Measurements from ENCODE around the gene CENPI.
"Not testable (repeated sequence)": the region's sequence is repeated elsewhere in the genome, so short reads cannot be mapped to it uniquely, and the experiment has no call there.

Gene CENPI, protein sequence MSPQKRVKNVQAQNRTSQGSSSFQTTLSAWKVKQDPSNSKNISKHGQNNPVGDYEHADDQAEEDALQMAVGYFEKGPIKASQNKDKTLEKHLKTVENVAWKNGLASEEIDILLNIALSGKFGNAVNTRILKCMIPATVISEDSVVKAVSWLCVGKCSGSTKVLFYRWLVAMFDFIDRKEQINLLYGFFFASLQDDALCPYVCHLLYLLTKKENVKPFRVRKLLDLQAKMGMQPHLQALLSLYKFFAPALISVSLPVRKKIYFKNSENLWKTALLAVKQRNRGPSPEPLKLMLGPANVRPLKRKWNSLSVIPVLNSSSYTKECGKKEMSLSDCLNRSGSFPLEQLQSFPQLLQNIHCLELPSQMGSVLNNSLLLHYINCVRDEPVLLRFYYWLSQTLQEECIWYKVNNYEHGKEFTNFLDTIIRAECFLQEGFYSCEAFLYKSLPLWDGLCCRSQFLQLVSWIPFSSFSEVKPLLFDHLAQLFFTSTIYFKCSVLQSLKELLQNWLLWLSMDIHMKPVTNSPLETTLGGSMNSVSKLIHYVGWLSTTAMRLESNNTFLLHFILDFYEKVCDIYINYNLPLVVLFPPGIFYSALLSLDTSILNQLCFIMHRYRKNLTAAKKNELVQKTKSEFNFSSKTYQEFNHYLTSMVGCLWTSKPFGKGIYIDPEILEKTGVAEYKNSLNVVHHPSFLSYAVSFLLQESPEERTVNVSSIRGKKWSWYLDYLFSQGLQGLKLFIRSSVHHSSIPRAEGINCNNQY

DNA sequence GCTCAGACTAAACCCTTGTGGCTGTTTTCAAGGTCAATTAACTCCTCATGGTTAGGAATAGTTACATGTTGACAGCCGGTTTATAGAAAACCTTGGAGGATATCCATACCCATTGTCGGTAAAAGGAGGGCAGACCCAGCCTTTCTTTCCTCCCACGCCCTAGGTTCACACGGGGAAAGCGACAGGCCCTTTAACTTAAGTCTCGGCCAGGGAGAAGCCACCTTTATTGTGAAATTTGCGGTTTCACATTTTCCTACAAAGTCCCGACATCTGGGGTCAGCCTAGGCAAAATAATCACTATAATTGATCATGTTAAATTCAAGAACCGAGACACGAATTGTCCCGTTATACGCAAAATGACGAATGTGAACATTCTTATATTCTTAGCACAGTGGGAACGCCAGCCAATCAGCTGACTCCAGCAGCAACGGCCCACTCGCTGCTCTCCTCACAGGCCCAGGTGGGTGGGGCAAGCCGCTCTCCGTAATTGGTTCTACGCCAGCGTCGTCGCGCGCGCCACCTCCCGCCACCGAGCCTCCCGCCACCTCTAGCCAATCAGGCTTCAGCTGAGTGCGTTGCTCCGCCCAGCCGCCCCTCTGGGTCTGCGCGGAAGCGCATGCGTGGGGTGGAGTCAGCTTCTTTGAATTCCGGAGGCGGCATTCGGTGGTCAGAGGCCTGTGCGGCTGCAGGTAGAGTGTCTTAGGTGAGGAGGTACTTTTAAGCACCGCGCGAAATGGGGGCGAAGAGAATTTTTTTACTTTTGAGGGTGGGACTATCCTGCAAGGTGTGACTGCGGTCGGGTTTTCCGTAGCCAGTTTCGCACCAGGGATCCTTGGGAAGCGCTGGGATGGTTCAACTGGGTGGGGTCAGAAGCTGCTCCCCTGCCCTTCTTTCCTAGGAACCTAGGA, at the start of gene CENPI:
Gene CENPI (plus strand): TSS at position 659 of the 908 bp plus-strand sequence. CDS start 2,867 bp downstream, outside the sequence.
- peak; percentile 89 for DNase-seq

DNA sequence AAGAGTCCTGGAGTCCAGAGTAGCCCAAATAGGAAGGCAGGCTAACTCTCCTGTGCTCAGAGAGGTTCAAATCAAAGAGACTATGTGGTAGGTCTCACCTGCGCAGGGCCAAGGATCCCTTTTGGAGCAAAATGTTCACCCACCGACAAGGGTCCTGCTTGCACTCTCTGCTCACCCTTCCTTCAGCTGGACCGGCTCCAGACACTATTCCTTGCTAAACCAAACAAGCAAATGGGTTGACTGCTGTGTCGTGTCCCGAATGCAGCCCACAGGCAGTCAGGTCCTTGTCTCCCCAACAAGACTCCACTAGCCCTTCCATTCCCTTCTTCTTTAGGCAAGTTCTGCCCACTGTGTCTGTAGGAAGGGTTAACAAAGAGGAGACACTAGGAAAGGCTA, 46.9 kb upstream of the CENPI start:
- no peak for DNase-seq

DNA sequence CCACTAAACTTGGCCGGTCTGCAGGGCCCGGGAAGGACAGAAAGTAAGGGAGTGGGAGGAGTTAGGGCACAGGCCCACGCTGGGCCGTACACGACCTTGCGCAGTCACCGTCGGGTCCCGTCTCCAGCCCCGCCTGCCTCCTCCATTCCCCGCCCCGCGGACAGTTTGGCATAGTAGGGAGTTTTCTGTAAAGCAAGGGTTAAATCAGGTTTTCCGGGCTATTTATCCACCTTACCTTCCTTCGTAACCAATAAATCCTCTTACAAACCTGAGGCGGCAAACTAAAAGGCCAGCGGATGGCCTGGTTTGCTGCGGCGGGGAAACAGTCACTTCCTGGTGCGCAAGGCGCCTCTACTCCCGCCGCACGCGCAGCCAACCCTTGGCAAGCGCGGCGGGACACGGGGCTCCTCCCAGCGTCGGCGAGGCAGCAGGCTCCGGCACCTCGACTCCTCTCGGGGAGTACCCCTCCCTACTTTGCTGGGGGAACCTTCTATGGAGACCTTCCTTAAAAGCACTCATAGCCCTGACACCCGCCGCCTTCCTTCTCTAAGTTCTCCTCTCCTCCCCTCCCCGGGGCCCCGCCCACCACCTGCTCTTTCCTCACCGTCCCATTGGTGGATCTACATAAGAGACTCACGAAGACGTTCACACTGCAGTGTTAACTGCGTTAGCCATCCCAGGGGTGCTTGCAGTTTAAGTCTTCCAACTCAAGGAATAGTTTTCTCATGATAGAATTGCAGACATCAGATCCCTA, 46.3 kb upstream of the CENPI start, which contains the start of gene TRMT2B:
Gene TRMT2B (minus strand): TSS at position 563 of the 754 bp plus-strand sequence. CDS start 9,822 bp downstream, outside the sequence.
- DNase-seq: peak; percentile 81

DNA sequence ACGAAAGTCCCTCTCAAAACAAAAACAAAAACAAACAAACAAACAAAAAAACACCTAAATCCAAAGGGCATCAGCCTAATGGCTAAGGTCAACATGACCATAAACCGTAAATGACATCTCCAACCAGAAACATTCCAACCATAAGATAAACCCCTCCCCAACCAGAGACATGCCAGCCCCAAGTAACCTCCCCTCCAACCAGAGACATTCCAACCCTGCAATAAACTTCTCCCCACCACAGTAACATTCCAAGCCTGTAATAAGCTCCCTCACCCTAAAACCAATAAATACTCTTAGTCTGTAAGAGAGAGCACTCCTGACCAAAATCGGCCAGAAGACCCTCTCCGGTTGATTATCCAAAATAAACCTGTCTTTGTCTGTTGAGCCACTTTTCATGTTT, 41.5 kb upstream of the CENPI start:
- not testable (repeated sequence) for DNase-seq

DNA sequence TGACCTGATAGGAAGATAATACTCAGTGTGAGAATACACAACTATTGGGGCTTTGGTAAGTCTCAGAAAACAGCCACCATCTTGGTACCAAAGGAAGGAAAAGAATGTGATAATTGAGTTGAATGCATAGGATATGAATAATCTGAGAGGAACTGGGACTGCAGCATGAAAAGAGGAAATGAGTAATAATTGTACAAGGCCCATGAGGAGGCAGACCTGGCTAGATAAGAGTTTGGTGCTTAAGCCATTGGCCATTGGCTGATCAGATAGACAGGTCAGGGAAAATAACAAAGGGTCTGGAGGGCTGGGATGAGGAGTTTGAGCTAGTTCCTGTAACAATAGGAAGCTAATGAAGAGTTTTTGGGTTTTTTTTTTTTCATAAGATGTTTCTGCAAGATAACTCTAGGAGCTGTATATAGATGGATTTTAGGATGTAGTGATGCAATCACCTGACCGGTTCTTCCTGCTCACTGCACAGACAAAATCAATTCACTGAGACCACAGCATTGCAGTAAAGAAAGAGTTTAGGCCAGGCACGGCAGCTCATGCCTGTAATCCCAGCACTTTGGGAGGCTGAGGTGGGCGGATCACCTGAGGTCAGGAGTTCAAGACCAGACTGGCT, 40.8 kb upstream of the CENPI start:
- no peak for DNase-seq

DNA sequence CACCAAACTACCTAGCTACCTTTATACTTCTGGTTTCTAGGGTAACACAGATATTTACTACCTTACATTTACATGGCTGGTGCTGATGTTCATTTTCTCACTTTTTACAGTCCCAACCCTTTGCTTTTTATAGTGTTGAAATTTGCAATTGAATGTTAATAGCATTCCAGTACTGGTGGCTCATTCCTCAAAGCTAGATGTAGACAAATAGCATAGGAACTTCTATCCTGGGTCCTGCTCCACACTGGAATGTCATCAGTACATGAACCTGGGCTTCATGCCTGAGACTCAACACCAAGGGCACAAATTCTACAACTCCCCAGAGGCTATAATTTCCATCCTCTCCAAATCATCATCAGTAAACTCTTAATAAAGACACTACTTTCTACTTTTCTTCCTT, 35.8 kb upstream of the CENPI start:
- DNase-seq: no peak

DNA sequence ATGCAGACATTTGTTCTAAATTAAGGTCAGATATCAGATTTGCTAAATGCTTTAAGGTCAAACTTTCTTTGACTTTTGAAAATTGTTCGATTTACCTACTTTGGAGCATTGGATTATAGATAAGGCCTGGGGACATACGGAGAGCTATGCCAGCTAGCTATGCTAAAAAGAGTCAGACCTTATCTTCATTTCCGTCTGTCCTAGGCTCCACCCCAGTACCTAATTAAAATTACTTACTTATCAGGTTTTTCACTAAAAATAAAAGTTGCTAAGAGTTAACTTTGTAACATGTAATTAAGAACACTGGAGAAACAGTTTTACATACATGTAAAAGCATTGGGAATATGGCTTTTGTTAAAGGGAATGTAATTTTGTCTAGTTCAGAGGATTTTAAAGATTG, 26.4 kb upstream of the CENPI start:
- DNase-seq: no peak

DNA sequence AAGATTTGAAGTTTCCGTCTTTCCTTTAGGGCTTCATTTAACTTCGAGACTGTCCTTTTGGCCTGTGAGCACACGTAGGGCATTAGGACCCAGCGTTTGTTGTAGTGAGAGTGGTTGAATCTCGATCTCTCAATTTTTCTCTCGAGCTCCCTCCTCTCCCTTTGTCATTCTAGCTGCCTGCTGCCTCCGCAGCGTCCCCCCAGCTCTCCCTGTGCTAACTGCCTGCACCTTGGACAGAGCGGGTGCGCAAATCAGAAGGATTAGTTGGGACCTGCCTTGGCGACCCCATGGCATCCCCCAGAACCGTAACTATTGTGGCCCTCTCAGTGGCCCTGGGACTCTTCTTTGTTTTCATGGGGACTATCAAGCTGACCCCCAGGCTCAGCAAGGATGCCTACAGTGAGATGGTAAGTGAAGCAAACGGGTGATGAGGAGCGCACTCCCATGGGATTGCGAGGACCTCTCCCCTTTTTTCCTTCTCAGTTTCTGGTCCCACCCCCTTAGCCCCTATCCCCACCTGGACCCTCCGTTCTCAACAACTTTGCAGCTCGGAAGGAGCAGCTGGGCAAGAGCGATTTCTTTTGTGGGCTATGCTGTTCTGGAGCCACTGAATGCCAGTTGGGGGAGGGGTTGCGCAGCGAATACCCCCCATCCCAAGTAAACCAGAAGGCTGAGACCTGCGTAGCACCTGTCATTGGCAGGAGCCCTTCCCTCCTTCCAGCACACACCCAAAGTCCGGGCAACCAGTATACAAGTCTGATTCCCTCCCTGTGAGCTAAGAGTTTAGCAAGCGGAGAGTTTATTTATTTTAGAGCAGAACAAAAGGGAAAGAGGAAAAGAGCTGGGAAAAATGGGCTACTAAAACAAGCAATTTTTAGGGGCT, 19.0 kb upstream of the CENPI start, which contains the start of gene TMEM35A:
Gene TMEM35A (plus strand): TSS at position 164 of the 883 bp plus-strand sequence. CDS start 124 bp downstream, at position 288.
- DNase-seq: no peak

DNA sequence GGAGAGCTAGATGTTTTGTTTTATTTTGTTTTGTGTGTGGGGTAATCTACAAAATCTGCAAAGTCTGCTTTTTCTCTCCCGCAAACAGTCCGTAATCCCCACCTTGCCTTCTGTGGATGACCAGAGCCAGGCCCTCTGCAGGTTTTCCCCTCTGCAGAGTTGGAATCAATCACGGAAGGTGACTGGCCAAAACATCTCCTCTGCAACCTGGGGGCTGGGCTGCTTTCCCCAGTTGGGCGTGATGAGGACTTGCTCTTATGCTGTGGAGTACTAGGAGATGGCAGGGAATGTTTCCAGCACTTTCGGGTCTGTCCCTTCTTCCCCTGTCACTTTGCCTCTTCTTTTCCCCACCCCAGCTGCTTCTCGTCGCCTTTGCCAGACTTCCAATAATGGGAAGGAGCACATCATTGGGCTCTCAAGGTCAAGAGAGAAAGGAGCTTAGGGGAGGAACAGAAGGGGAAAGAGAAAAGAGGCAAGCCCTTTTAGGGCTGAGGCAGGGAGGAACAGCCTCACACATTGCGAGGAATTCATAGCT, 18.2 kb upstream of the CENPI start:
- no peak for DNase-seq

DNA sequence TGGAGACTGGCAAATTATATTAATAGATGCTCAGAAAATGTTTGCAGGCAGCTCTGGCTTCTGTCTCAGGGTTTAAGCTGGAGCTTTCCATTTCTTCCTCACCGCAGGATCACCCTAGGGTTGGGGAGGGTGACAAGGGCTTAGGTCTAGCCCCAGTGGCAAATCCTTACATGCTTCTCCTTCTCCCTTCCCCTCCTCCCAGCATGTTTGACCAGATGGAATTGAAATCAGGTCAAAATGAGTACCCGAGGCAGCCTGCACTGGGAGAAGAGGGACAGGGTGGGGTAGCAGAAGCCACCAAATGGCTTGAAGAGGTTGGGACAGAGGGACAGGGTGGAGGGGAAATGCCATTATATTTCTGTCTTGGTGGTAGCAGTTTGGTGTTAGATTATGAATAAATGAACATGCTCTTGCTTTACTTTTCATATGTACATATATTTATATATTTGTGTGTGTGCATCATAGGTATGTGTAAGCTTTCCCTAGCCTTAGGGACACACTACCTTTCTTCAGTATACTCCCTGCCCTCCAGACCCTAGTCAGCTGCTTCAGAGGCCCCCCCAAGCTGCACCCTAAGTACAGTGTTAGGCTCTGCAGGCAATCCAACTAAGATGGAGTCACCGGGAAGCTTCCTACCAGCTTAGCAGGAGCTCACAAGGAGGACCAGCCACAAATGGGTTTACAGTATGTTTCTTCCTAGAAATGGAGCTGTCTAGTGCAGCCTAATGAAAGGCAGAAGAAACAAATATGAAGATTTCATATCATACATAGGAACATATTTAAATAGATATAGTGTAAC, 17.5 kb upstream of the CENPI start:
- DNase-seq: no peak

DNA sequence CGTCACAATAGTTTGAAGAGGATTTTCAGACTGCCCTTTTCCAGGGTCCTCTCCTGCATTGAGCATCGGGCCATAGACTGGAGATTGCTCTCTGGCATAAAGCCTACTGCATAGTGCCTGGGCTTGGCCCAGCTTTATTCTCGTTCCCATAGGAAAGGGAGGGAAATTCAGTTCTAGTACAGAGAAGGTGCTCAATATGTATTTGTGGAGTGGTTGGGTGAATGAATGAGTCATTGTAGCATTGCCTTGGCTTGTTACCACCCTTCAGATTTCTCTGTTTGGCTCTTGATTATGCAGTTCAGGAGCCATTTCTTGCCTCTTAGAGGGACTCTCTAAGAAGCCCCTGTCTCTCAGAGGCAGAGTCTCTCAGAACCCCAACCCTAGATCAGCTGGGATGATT, 16.8 kb upstream of the CENPI start:
- DNase-seq: no peak

DNA sequence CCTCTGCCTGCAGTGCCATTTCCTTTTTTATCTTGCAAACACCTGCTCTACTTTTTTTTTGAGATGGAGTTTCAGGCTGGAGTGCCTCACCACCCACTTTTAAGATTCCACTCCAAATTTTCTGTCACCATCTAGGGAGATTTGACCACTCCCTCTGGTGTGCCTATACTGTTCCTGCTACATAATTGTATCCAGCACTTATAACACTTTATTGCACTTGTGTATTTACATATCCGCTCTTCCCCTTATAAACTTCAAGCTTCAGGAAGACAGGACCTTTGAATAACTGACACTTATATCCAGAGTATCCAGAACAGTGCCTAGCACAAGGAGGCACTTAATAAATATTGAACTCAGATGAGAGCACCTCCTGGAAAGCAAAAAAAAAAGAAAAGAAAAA, 6.2 kb upstream of the CENPI start:
- no peak for DNase-seq

DNA sequence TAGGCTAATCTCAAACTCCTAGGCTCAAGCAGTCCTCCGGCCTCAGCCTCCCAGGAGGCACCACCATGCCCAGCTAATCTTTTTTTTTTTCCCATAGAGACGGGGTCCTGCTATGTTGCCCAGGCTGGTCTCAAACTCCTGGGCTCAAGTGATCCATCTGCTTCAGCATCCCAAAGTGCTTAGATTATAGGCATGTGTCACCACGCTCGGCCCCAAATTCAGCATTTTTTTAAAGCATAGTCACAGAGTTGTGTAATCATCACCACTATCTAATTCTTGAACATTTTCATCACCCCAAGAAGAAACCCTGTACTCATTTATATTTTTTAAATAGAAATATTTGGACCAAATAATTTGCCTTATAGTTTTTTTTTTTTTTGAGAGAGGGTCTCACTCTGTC, 10.3 kb downstream of the CENPI start:
- no peak for DNase-seq

DNA sequence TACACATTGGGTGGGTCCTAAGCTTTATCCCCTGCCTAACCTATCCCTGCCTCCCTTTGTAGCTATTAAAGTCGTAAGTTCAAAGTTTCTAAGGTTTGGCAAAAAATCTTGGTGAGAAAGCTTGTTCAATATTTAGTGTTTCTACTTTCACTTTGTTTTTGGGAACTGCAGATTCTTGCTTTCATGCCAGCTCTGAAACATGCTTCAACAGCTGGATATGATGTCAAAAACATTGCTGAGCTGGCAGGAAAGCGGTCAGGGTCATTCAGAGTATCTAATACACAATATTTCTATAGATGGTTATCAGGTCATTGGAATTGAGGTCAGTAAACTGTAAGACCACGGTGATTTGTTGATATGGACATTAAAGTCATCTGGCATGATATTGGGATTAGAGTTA, 19.7 kb downstream of the CENPI start:
- no peak for DNase-seq

DNA sequence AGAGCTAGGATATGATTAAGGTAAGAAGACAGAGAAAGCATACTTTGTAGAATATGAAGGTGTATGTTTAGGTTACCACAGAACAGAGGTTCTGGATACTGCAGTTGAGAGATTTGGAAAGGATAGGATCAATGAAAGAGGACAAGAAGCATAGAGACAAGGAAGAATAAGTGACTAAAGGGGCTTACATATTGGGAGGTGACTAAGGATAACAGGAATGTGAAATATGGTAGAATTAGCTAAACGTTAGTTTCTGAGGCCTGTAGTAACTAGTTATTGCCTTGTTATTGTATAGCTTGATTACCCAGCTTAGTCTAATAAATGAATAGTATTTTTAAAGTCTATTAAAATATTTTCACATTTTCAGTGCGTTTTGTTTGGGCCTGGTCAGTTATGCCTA, 38.2 kb downstream of the CENPI start:
- no peak for DNase-seq

Data from NCI-H2171 treated with DMSO at 0.1 percent for 48 hours (cell line).